K562 (cell line): Measurements from ENCODE around the gene CHGA. TPM values are rescaled to one million over a fixed set of nuclear protein-coding genes. Genes with fewer than 3 reads are reported as not detected.

Source experiments
- CBX1 ChIP-seq: sonication (generic); IDR thresholded peaks from 2 replicates; pipeline ENCODE4 v1.6.1; 2016; ENCODE audit warnings: antibody characterized with exemption, low read depth, mild to moderate bottlenecking
- CSDE1 ChIP-seq, 2 experiments: fragments of 450-650 bp; IDR thresholded peaks; 2 replicates each; pipeline ENCODE4 v1.6.1; 2016; ENCODE audit warnings: mild to moderate bottlenecking in 1 of 2
- EHMT2 ChIP-seq: fragments of 450-650 bp; IDR thresholded peaks from 2 replicates; pipeline ENCODE4 v1.6.1; 2018; ENCODE audit warnings: antibody characterized with exemption
- HDGF ChIP-seq: fragments of 450-650 bp; IDR thresholded peaks from 2 replicates; pipeline ENCODE4 v1.6.1; 2016
- HEY1 ChIP-seq: fragments of 250-450 bp; sonication (Bioruptor Pico); IDR thresholded peaks from 2 replicates; pipeline ENCODE4 v1.5.0; 2020; ENCODE audit warnings: mild to moderate bottlenecking, moderate library complexity, borderline replicate concordance
- KAT7 ChIP-seq: sonication (generic); formaldehyde crosslinking; IDR thresholded peaks from 2 replicates; pipeline ENCODE4 v1.8.0; 2022; ENCODE audit warnings: missing genetic modification reagents, mild to moderate bottlenecking, borderline replicate concordance
- MIER1 ChIP-seq: fragments of 450-650 bp; IDR thresholded peaks from 2 replicates; pipeline ENCODE4 v1.6.1; 2016; ENCODE audit warnings: antibody characterized with exemption, mild to moderate bottlenecking, low read depth
- PURB ChIP-seq: sonication (generic); formaldehyde crosslinking; IDR thresholded peaks from 2 replicates; pipeline ENCODE4 v1.9.0; 2021; ENCODE audit warnings: low read depth, mild to moderate bottlenecking, missing genetic modification reagents
- RCOR1 ChIP-seq, 2 experiments: IDR thresholded peaks; 2 replicates each; pipeline ENCODE4 v1.6.1; 2012; ENCODE audit warnings: low read depth in 2 of 2, low read length in 2 of 2, borderline replicate concordance in 1 of 2, improper control_type of control experiment in 1 of 2
- SIN3A ChIP-seq, 2 experiments: fragments of 150-350 bp in 1 of 2; IDR thresholded peaks; 2 replicates each; pipeline ENCODE4 v1.6.1; 2011 to 2016; ENCODE audit warnings: borderline replicate concordance in 2 of 2, low read depth in 2 of 2, low read length in 2 of 2, mild to moderate bottlenecking in 2 of 2, moderate library complexity in 2 of 2; ENCODE audit not compliant: control insufficient read depth in 1 of 2
- TOE1 ChIP-seq, 2 experiments: fragments of 450-650 bp in 1 of 2; sonication (generic) in 1 of 2; formaldehyde crosslinking in 1 of 2; IDR thresholded peaks; 2 replicates each; pipeline versions ENCODE4 v1.7.1 to v1.8.0; 2016 to 2022; ENCODE audit warnings: borderline replicate concordance in 2 of 2, mild to moderate bottlenecking in 2 of 2, antibody characterized with exemption in 1 of 2, inconsistent platforms in 1 of 2, low read depth in 1 of 2, missing genetic modification reagents in 1 of 2, moderate library complexity in 1 of 2
- ZNF165 ChIP-seq: fragments of 250-450 bp; sonication (Bioruptor Pico); IDR thresholded peaks from 2 replicates; pipeline ENCODE4 v1.4.0; 2020; ENCODE audit warnings: borderline replicate concordance
- ZNF354B ChIP-seq: fragments of 250-450 bp; sonication (Bioruptor Pico); IDR thresholded peaks from 2 replicates; pipeline ENCODE4 v1.4.0; 2020
- ZNF699 ChIP-seq: fragments of 250-450 bp; sonication (Bioruptor Pico); IDR thresholded peaks from 2 replicates; pipeline ENCODE4 v1.8.0; 2021; ENCODE audit warnings: mild to moderate bottlenecking, moderate library complexity; ENCODE audit not compliant: insufficient replicate concordance
- ZNF77 ChIP-seq: fragments of 250-450 bp; sonication (Bioruptor Pico); IDR thresholded peaks from 2 replicates; pipeline ENCODE4 v1.5.0; 2020
- polyA plus RNA-seq, 8 experiments: library from polyadenylated mRNA; depleted of rRNA in 4 of 8; stranded (reverse) in 5 of 8; unstranded in 3 of 8; fragments of >200 nt; fragmentation: Nextera tagmentation in 2 of 8; fragmentation: Illumina TruSeq in 1 of 8; extraction: Ambion mirVana in 2 of 8; extraction: Trizol in 1 of 8; gene quantifications; 2 replicates each; pipeline versions ENCODE4 v1.2.1 to v1.2.3, GENCODE V29; 2011 to 2014; ENCODE audit warnings: inconsistent platforms in 1 of 8, missing spikeins in 1 of 8
- total RNA-seq, 7 experiments: library from RNA; depleted of rRNA in 6 of 7; stranded (reverse); fragments of >200 nt in 6 of 7; fragmentation: Illumina TruSeq in 2 of 7; extraction: Trizol in 2 of 7; gene quantifications; 2 replicates each; pipeline versions ENCODE4 v1.2.1 to v1.2.3, GENCODE V29; 2011 to 2021; ENCODE audit warnings: low replicate concordance in 1 of 7
- TF ChIP-seq, protein P1 (sequence below): sonication (generic); formaldehyde crosslinking; IDR thresholded peaks from 2 replicates; pipeline ENCODE4 v1.8.0; 2023; ENCODE audit warnings: mild to moderate bottlenecking, missing genetic modification reagents
- TF ChIP-seq, protein P2 (sequence below): sonication (generic); formaldehyde crosslinking; IDR thresholded peaks from 2 replicates; pipeline ENCODE4 v1.8.0; 2022; ENCODE audit warnings: missing genetic modification reagents, mild to moderate bottlenecking, moderate library complexity, borderline replicate concordance
- TF ChIP-seq, protein P3 (sequence below), 2 experiments: fragments of 450-650 bp; conservative IDR thresholded peaks; 2 replicates each; pipeline ENCODE4 v1.6.1; 2017; ENCODE audit warnings: mild to moderate bottlenecking in 2 of 2, moderate library complexity in 2 of 2
- TF ChIP-seq, protein P4 (sequence below): fragments of 450-650 bp; formaldehyde crosslinking; IDR thresholded peaks from 2 replicates; pipeline ENCODE4 v1.4.0; 2022; ENCODE audit warnings: mild to moderate bottlenecking, moderate library complexity

The CHGA gene
- total and polyA plus RNA-seq, 9 of the 15 experiments (the other 6 are each of a cell fraction or from before 2014, with no cell fraction given) = not detected

DNA sequence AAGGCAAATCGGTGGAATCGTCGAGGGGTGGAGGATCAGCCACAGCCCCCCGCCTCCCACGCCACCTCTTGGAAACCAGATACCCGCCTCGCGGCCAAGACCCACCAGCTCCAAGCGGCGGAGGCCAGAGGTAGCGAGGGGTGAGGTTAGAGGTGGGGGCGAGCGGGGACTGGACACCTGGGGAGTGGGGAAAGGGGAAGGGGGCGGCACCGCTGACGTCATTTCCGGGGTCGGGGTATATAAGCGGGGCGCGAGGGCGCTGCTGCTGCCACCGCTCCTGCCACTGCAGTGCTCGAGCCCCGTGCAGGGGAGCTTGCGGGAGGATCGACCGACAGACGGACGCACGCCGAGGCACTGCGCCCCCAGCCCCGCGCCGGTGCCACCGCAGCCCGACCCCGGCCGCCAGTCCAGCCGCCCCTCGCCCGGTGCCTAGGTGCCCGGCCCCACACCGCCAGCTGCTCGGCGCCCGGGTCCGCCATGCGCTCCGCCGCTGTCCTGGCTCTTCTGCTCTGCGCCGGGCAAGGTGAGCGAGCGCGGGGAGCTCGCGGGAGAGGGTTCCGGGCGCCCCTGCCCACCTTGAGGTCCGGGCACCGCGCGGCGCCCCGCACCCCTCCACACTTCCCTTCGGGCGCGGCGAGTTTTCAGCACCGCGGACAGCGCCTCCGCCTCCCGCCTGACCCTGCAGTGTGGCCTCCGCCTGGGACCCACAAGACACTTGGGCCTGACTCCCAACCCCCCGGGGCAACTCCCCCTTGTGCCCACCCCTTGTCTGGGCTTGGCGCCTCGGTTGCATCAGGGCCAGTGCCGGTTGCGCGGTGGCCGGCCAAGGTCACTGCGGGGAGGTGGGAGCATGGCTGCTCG lies at the start of gene CHGA (continued):
- TF ChIP-seq, protein P1, sequence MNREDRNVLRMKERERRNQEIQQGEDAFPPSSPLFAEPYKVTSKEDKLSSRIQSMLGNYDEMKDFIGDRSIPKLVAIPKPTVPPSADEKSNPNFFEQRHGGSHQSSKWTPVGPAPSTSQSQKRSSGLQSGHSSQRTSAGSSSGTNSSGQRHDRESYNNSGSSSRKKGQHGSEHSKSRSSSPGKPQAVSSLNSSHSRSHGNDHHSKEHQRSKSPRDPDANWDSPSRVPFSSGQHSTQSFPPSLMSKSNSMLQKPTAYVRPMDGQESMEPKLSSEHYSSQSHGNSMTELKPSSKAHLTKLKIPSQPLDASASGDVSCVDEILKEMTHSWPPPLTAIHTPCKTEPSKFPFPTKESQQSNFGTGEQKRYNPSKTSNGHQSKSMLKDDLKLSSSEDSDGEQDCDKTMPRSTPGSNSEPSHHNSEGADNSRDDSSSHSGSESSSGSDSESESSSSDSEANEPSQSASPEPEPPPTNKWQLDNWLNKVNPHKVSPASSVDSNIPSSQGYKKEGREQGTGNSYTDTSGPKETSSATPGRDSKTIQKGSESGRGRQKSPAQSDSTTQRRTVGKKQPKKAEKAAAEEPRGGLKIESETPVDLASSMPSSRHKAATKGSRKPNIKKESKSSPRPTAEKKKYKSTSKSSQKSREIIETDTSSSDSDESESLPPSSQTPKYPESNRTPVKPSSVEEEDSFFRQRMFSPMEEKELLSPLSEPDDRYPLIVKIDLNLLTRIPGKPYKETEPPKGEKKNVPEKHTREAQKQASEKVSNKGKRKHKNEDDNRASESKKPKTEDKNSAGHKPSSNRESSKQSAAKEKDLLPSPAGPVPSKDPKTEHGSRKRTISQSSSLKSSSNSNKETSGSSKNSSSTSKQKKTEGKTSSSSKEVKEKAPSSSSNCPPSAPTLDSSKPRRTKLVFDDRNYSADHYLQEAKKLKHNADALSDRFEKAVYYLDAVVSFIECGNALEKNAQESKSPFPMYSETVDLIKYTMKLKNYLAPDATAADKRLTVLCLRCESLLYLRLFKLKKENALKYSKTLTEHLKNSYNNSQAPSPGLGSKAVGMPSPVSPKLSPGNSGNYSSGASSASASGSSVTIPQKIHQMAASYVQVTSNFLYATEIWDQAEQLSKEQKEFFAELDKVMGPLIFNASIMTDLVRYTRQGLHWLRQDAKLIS (CRISPR knock-in tag) = 0 out of 2 replicates have a peak, but pooled peaks have one; percentile 36
- 0 out of 4 replicates have a peak, but pooled peaks of 1 of the 2 experiments have one; percentile 23 for TF ChIP-seq RCOR1 (IDR thresholded peaks at IDR 0.05; ENCODE audit: borderline replicate concordance in 1 of 2, low read depth in 2 of 2, low read length in 2 of 2)
- no peak for TF ChIP-seq PURB (CRISPR knock-in tag)
- no peak for TF ChIP-seq CSDE1 (IDR thresholded peaks at IDR 0.05)
- TF ChIP-seq KAT7 = no peak
- TF ChIP-seq, protein P2, sequence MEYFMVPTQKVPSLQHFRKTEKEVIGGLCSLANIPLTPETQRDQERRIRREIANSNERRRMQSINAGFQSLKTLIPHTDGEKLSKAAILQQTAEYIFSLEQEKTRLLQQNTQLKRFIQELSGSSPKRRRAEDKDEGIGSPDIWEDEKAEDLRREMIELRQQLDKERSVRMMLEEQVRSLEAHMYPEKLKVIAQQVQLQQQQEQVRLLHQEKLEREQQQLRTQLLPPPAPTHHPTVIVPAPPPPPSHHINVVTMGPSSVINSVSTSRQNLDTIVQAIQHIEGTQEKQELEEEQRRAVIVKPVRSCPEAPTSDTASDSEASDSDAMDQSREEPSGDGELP = peak; percentile 65; the same call in 1 of the 2 replicates
- TF ChIP-seq, protein P3, sequence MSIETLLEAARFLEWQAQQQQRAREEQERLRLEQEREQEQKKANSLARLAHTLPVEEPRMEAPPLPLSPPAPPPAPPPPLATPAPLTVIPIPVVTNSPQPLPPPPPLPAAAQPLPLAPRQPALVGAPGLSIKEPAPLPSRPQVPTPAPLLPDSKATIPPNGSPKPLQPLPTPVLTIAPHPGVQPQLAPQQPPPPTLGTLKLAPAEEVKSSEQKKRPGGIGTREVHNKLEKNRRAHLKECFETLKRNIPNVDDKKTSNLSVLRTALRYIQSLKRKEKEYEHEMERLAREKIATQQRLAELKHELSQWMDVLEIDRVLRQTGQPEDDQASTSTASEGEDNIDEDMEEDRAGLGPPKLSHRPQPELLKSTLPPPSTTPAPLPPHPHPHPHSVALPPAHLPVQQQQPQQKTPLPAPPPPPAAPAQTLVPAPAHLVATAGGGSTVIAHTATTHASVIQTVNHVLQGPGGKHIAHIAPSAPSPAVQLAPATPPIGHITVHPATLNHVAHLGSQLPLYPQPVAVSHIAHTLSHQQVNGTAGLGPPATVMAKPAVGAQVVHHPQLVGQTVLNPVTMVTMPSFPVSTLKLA (conservative IDR thresholded peaks at IDR 0.05) = 0 out of 4 replicates have a peak, but pooled peaks of 1 of the 2 experiments have one; percentile 24
- no peak for TF ChIP-seq ZNF354B (CRISPR knock-in tag)
- TF ChIP-seq HDGF = no peak
- TF ChIP-seq CBX1 = no peak
- no peak for TF ChIP-seq ZNF165
- TF ChIP-seq, protein P4, sequence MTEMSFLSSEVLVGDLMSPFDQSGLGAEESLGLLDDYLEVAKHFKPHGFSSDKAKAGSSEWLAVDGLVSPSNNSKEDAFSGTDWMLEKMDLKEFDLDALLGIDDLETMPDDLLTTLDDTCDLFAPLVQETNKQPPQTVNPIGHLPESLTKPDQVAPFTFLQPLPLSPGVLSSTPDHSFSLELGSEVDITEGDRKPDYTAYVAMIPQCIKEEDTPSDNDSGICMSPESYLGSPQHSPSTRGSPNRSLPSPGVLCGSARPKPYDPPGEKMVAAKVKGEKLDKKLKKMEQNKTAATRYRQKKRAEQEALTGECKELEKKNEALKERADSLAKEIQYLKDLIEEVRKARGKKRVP = no peak
- no peak for TF ChIP-seq ZNF699
- TF ChIP-seq EHMT2 = peak; percentile 94
- TF ChIP-seq TOE1 (IDR thresholded peaks at IDR 0.05; ENCODE audit: borderline replicate concordance) = no peak
- no peak for TF ChIP-seq TOE1 (CRISPR knock-in tag; IDR thresholded peaks at IDR 0.05; ENCODE audit: borderline replicate concordance, low read depth)
- TF ChIP-seq SIN3A (IDR thresholded peaks at IDR 0.05; ENCODE audit: borderline replicate concordance in 2 of 2, control insufficient read depth in 1 of 2, low read depth in 2 of 2, low read length in 2 of 2) = 0 out of 4 replicates have a peak, but pooled peaks of 1 of the 2 experiments have one; percentile 53
- TF ChIP-seq HEY1 (CRISPR knock-in tag) = no peak
- TF ChIP-seq ZNF77 (CRISPR knock-in tag) = no peak
- peak; percentile 90 for TF ChIP-seq MIER1
